Measurements from ENCODE around the gene NR0B1. TPM values are rescaled to one million over a fixed set of nuclear protein-coding genes. Genes with fewer than 3 reads are reported as not detected.

Gene NR0B1
- polyA plus RNA-seq, 3 donors = not detected

GRCh38 chrX:30262763-30263162 lies 46.4 kb downstream of the NR0B1 start:
- WGBS (ENCODE audit: insufficient coverage) = no CpG with 5 or more reads among the region's 1 CpG
- H3K36me3 Mint-ChIP-seq = no peaks in the 10 kb centered on the region
- no peak overlapping the region for H3K27ac Mint-ChIP-seq
- intact Hi-C loops (cut with micrococcal nuclease) = no loop called here
- Histone ChIP-seq H3K79me2 (ENCODE audit: insufficient read depth, low read length) (no peaks in the 10 kb centered on the region), H3K9me3 (replicated peaks in 1 of 2; ENCODE audit: control insufficient read depth in 1 of 2, insufficient read depth in 1 of 2, low read length in 2 of 2) (no peaks in the 10 kb centered on the region), H3K4me3 (replicated peaks in 1 of 3; ENCODE audit: low read depth in 2 of 3, low read length in 3 of 3) (no peak overlapping the region), H3K27ac (ENCODE audit: low read depth in 1 of 2, low read length in 2 of 2) (no peak overlapping the region), H3K4me1 (ENCODE audit: control insufficient read depth in 1 of 2, insufficient read depth in 2 of 2, low read length in 2 of 2) (no peaks in the 10 kb centered on the region), H3K4me2 (replicated peaks; ENCODE audit: extremely low read depth, low read length, poor library complexity, severe bottlenecking) (no peak overlapping the region), H3K9ac (ENCODE audit: insufficient read depth, low read length, poor library complexity, severe bottlenecking) (no peak overlapping the region), H2AFZ (ENCODE audit: insufficient read depth, low read depth, low read length, poor library complexity, severe bottlenecking) (no peak overlapping the region), H3K36me3 (replicated peaks in 1 of 2; ENCODE audit: control insufficient read depth in 1 of 2, insufficient read depth in 2 of 2, low read length in 2 of 2) (no peaks in the 10 kb centered on the region), H3K27me3 (ENCODE audit: control insufficient read depth in 2 of 2, insufficient read depth in 2 of 2, low read length in 2 of 2) (peaks cover 0 to 2% of the 10 kb centered on the region in 2 donors), H4K20me1 (ENCODE audit: insufficient read depth, low read length) (no peaks in the 10 kb centered on the region)
- no peaks in the 10 kb centered on the region for H3K9me3 Mint-ChIP-seq
- no peak for TF ChIP-seq CTCF (IDR thresholded peaks at IDR 0.05)
- H3K27me3 Mint-ChIP-seq (ENCODE audit: low read depth in 3 of 3) = peaks cover 0 to 5% (median 0%) of the 10 kb centered on the region in 3 donors
- no peak for DNase-seq
- no peak overlapping the region for H3K4me3 Mint-ChIP-seq
- H3K4me1 Mint-ChIP-seq = no peaks in the 10 kb centered on the region

- Histone ChIP-seq H3K4me1 (ENCODE audit: control insufficient read depth in 1 of 2, insufficient read depth in 2 of 2, low read length in 2 of 2) (no peaks in the 10 kb centered on the region), H4K20me1 (ENCODE audit: insufficient read depth, low read length) (no peaks in the 10 kb centered on the region), H3K79me2 (ENCODE audit: insufficient read depth, low read length) (no peaks in the 10 kb centered on the region), H3K4me3 (replicated peaks in 1 of 3; ENCODE audit: low read depth in 2 of 3, low read length in 3 of 3) (no peak overlapping the region), H2AFZ (ENCODE audit: insufficient read depth, low read depth, low read length, poor library complexity, severe bottlenecking) (no peak overlapping the region), H3K27ac (ENCODE audit: low read depth in 1 of 2, low read length in 2 of 2) (no peak overlapping the region), H3K27me3 (ENCODE audit: control insufficient read depth in 2 of 2, insufficient read depth in 2 of 2, low read length in 2 of 2) (peaks cover 0 to 2% of the 10 kb centered on the region in 2 donors), H3K36me3 (replicated peaks in 1 of 2; ENCODE audit: control insufficient read depth in 1 of 2, insufficient read depth in 2 of 2, low read length in 2 of 2) (no peaks in the 10 kb centered on the region), H3K4me2 (replicated peaks; ENCODE audit: extremely low read depth, low read length, poor library complexity, severe bottlenecking) (no peak overlapping the region), H3K9me3 (replicated peaks in 1 of 2; ENCODE audit: control insufficient read depth in 1 of 2, insufficient read depth in 1 of 2, low read length in 2 of 2) (peaks cover 0 to 5% of the 10 kb centered on the region in 2 donors), H3K9ac (ENCODE audit: insufficient read depth, low read length, poor library complexity, severe bottlenecking) (no peak overlapping the region)
- Mint-ChIP-seq H3K4me1 (no peaks in the 10 kb centered on the region), H3K9me3 (peaks cover 0 to 3% (median 2%) of the 10 kb centered on the region in 7 donors), H3K27ac (no peak overlapping the region), H3K36me3 (no peaks in the 10 kb centered on the region), H3K27me3 (ENCODE audit: low read depth in 3 of 3) (peaks cover 0 to 2% (median 0%) of the 10 kb centered on the region in 3 donors), H3K4me3 (no peak overlapping the region)
- DNase-seq = no peak
- intact Hi-C loops (cut with micrococcal nuclease) = no loop called here
- TF ChIP-seq CTCF (IDR thresholded peaks at IDR 0.05) = no peak
Observed at GRCh38 chrX:30261012-30261411, 48.2 kb downstream of the NR0B1 start.

All from CD14-positive monocyte (primary cell).